Skeletal muscle tissue (tissue), 4 donors: ENCODE data around the gene SLFN14. TPM values are rescaled to one million over a fixed set of nuclear protein-coding genes. Genes with fewer than 3 reads are reported as not detected.
"Not testable (repeated sequence)": the region's sequence is repeated elsewhere in the genome, so short reads cannot be mapped to it uniquely, and the experiment has no call there.

ENCODE experiments used
- H3K27ac ChIP-seq: one replicate; pipeline ENCODE4 v1.7.0; 2013; ENCODE audit warnings: mild to moderate bottlenecking, low read depth, low read length, inconsistent platforms
- H3K27me3 ChIP-seq, 3 donors: one replicate each; pipeline ENCODE4 v1.7.0; 2013; ENCODE audit warnings: low read length in 3 of 3; ENCODE audit not compliant: control insufficient read depth in 3 of 3, insufficient read depth in 3 of 3
- H3K36me3 ChIP-seq, 3 donors: one replicate each; pipeline ENCODE4 v1.7.0; 2013; ENCODE audit warnings: low read length in 3 of 3; ENCODE audit not compliant: control insufficient read depth in 3 of 3, insufficient read depth in 3 of 3
- H3K4me1 ChIP-seq, 3 donors: one replicate each; pipeline ENCODE4 v1.7.0; 2013; ENCODE audit warnings: low read length in 3 of 3, mild to moderate bottlenecking in 3 of 3; ENCODE audit not compliant: control insufficient read depth in 3 of 3, insufficient read depth in 3 of 3
- H3K4me3 ChIP-seq, 3 donors: one replicate each; pipeline ENCODE4 v1.7.0; 2013; ENCODE audit warnings: low read length in 3 of 3
- H3K9ac ChIP-seq, 3 donors: one replicate each; pipeline ENCODE4 v1.7.0; 2013; ENCODE audit warnings: low read length in 3 of 3, mild to moderate bottlenecking in 3 of 3, moderate library complexity in 2 of 3, low read depth in 1 of 3
- H3K9me3 ChIP-seq, 3 donors: one replicate each; pipeline ENCODE4 v1.7.0; 2013; ENCODE audit warnings: low read length in 3 of 3; ENCODE audit not compliant: control insufficient read depth in 3 of 3
- total RNA-seq: library from RNA; depleted of rRNA; stranded (reverse); fragments of >200 nt; gene quantifications from one replicate; pipeline ENCODE4 v1.2.3, GENCODE V29; 2014
- donor health status: Osteomylitis.

SLFN14 gene
- total RNA-seq, 1 donor from 2014 or later, result 1.0 TPM

- Histone ChIP-seq H3K4me1 (no peaks in the 10 kb centered on the region), H3K4me3 (no peak overlapping the region), H3K27me3 (peaks cover 0 to 4% (median 0%) of the 10 kb centered on the region in 3 donors), H3K9me3 (no peaks in the 10 kb centered on the region), H3K27ac (no peak overlapping the region), H3K36me3 (no peaks in the 10 kb centered on the region), H3K9ac (no peak overlapping the region)
Observed at GRCh38 chr17:35545150-35545549, 15.5 kb downstream of the SLFN14 start.

GRCh38 chr17:35543856-35544255, 16.8 kb downstream of the SLFN14 start:
- H3K9me3 ChIP-seq, result no peaks in the 10 kb centered on the region

DNA sequence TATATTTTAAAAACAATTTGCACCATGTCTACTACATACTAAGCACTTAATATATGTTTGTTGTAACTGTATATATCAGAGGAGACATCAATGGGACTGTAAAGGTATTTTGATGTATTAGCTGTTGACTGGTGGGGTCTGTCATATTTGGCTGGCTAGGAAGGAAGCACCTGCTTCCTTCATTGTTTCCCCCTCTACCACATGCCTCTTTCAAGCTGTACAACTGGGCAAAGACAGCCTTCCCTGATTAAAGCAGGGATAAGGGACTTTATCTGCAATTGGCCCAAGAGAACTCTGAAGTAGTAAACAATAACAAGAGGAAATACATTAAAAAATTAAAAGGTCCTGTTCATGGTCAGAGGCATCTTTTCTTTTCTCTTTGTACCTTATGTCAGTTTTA, 17.6 kb downstream of the SLFN14 start:
- H3K9ac ChIP-seq, result no peak overlapping the region
- no peaks in the 10 kb centered on the region for H3K27me3 ChIP-seq
- H3K9me3 ChIP-seq, result no peaks in the 10 kb centered on the region
- H3K4me1 ChIP-seq, result peaks cover 0 to 10% (median 0%) of the 10 kb centered on the region in 3 donors
- H3K36me3 ChIP-seq, result no peaks in the 10 kb centered on the region
- no peak overlapping the region for H3K4me3 ChIP-seq
- no peak overlapping the region for H3K27ac ChIP-seq

More at GRCh38 chr17:35543856-35544255, 16.8 kb downstream of the SLFN14 start:
- H3K4me1 ChIP-seq, result peaks cover 0 to 5% (median 0%) of the 10 kb centered on the region in 3 donors
- H3K36me3 ChIP-seq, result no peaks in the 10 kb centered on the region
- peaks cover 0 to 4% (median 0%) of the 10 kb centered on the region in 3 donors for H3K27me3 ChIP-seq
- no peak overlapping the region for H3K4me3 ChIP-seq
- H3K9ac ChIP-seq, result no peak overlapping the region
- H3K27ac ChIP-seq, result no peak overlapping the region

GRCh38 chr17:35541434-35541833, 19.2 kb downstream of the SLFN14 start:
- Histone ChIP-seq H3K9ac (no peak overlapping the region), H3K27ac (peak overlapping the region; percentile 49), H3K27me3 (no peaks in the 10 kb centered on the region), H3K4me1 (peaks cover 0 to 12% (median 0%) of the 10 kb centered on the region in 3 donors), H3K36me3 (no peaks in the 10 kb centered on the region), H3K4me3 (peak overlapping the region in 1 of 3 donors; percentile 81), H3K9me3 (no peaks in the 10 kb centered on the region)

DNA sequence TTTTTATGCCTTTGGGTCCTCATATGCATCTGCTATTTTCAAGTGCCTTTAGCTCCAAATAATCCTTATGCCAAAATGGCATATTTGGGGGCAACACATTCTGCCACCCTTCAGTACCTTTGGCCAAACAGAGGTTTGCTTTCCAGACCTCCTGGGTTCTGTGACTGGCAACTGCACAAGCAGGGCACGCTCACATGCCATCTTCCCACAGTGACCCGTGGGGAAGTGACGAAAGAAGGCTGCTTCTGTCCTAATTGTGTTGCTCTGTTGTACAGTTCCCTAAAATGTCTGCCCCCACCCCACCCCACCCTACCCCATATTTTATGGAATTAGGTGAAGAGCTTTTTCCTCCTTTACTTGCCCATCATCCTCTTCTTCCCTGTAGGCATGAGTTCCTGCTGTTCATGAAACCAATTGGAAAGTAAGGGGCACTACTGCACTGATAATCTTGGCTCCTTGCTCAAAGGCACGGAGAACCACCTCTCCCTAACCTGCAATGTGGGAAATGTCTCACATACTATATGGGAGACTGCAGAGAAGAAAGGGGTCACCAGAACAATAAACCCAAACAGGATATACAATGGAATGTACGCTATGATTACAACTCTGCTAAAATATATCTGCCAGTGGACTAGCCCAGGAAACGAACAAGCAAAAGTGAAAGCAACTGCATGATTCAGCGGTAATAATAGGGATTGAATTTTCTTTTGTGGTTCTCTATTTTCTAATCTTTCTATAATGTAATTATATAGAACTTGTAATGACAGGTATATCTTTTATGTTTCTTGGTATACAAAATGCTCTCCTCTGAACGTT, 19.8 kb downstream of the SLFN14 start:
- peak overlapping the region in 1 of 3 donors; percentile 51 for H3K9ac ChIP-seq
- H3K27me3 ChIP-seq, result no peaks in the 10 kb centered on the region
- H3K4me1 ChIP-seq, result peaks cover 0 to 12% (median 0%) of the 10 kb centered on the region in 3 donors
- H3K36me3 ChIP-seq, result no peaks in the 10 kb centered on the region
- H3K9me3 ChIP-seq, result no peaks in the 10 kb centered on the region
- peak overlapping the region; percentile 49 for H3K27ac ChIP-seq
- peak overlapping the region; percentile 4 to 81 (median 63) for H3K4me3 ChIP-seq

GRCh38 chr17:35539659-35540026, 21.0 kb downstream of the SLFN14 start:
- H3K27me3 ChIP-seq, result no peaks in the 10 kb centered on the region
- no peak overlapping the region for H3K27ac ChIP-seq
- peak overlapping the region in 2 of 3 donors; percentile 1 to 52 for H3K4me3 ChIP-seq
- H3K36me3 ChIP-seq, result no peaks in the 10 kb centered on the region
- no peak overlapping the region for H3K9ac ChIP-seq
- H3K9me3 ChIP-seq, result no peaks in the 10 kb centered on the region
- H3K4me1 ChIP-seq, result peaks cover 0 to 12% (median 0%) of the 10 kb centered on the region in 3 donors

DNA sequence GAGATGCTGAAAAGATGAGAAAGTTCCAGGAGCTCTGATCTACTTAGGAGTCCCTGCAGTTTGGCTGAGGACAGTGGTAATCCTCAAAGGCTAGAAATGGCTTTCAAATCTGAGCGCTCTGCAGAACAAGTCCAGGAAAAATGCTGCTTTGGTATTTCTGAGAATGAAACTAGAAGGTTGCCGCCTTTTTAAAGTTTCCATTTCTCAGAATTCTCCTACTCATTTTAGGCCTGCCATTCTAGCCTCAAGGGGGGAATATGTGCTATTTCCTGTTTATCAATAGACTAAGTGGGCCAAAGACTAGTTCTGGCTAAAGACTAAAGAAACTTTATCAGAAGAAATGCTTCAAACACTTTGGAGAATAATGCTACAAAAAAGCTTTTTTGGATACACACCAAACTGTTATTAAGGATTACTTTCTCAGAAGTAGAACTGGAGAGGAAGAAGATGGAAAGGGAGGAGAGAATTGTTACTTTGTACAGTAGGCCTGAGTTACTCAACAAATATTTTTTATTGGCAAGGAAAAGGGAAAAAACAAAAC, 22.9 kb downstream of the SLFN14 start, which contains the start of gene SLFN12L:
Gene SLFN12L (minus strand): TSS at position 78 of the 541 bp plus-strand sequence. CDS start 15,314 bp downstream, outside the sequence.
- no peaks in the 10 kb centered on the region for H3K9me3 ChIP-seq
- peaks cover 0 to 12% (median 0%) of the 10 kb centered on the region in 3 donors for H3K4me1 ChIP-seq
- H3K4me3 ChIP-seq, result no peak within 1 kb of the TSS
- peak within 1 kb of the TSS; percentile 63 for H3K27ac ChIP-seq
- no peaks in the 10 kb centered on the region for H3K36me3 ChIP-seq
- no peaks in the 10 kb centered on the region for H3K27me3 ChIP-seq
- no peak within 1 kb of the TSS for H3K9ac ChIP-seq

DNA sequence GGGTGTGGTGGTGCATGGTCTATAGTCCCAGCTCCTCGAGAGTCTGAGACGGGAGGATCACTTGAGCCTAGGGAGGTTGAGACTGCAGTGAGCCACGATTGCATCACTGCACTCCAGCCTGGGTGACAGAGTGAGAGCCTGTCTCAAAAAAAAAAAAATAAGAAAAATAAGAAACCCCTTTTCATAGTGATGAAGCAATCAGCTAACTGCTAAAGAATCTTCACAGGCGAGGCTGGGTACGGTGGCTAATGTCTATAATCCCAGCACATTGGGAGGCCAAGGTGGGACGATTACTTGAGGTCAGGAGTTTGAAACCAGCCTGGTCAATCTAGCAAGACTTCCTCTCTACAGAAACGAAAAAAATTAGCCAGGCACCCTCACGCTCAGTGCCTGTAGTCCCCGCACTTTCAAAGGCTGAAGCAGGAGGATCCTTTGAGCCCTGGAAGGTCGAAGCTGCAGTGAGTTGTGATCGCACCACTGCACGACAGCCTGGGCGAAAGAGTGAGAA, 23.9 kb downstream of the SLFN14 start:
- Histone ChIP-seq H3K27ac (peak overlapping the region; percentile 63), H3K27me3 (no peaks in the 10 kb centered on the region), H3K9ac (no peak overlapping the region), H3K36me3 (no peaks in the 10 kb centered on the region), H3K4me1 (peaks cover 0 to 12% (median 0%) of the 10 kb centered on the region in 3 donors), H3K9me3 (no peaks in the 10 kb centered on the region), H3K4me3 (no peak overlapping the region)

- not testable (repeated sequence) for H3K27ac ChIP-seq, H3K27me3 ChIP-seq, H3K4me3 ChIP-seq, H3K36me3 ChIP-seq, H3K9ac ChIP-seq, H3K9me3 ChIP-seq
- peaks cover 0 to 12% (median 0%) of the 10 kb centered on the region in 3 donors for H3K4me1 ChIP-seq
Observed at GRCh38 chr17:35535406-35535805, 25.2 kb downstream of the SLFN14 start.

DNA sequence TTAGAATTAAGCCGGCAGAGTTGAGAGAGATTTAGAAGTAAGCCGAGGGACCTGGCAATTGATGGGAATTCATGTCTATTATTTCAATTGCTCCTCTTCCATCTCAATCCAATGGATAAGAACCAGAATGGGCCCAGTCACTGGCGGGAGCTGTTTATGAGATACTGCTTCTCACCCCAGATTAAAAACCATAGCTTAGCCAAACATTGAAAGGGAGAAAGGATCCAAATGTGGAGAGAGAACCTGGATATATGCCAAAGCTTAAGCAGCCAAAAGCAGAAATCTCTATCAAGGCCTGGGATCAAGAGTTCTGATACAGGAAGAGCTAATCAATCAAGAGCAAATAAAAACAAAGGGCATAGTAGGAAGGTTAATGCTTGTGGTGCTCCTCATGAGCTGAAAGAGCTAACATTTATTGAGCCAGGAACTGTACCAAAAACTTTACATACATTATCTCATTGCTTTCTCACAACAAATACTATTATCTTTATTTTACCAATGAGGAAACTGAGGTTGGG, 26.0 kb downstream of the SLFN14 start:
- Histone ChIP-seq H3K9ac (no peak overlapping the region), H3K9me3 (no peaks in the 10 kb centered on the region), H3K4me1 (peaks cover 0 to 8% (median 0%) of the 10 kb centered on the region in 3 donors), H3K36me3 (no peaks in the 10 kb centered on the region), H3K27me3 (no peaks in the 10 kb centered on the region), H3K27ac (no peak overlapping the region), H3K4me3 (no peak overlapping the region)
